Panc1 (cell line): Measurements from ENCODE around the gene SUFU. TPM values are rescaled to one million over a fixed set of nuclear protein-coding genes. Genes with fewer than 3 reads are reported as not detected.

ENCODE experiments used
- ATAC-seq: fragments of 200-7000 bp; cut with Tn5 transposase; 2 replicates; pipeline ENCODE4 v1.9.1; 2020; ENCODE audit warnings: mild to moderate bottlenecking, moderate library complexity
- BruUV-seq: library from RNA; stranded (reverse); fragments of 400-500 nt; replicated peaks from 2 replicates; lab custom pipeline; 2021; lab: Mats Ljungman, UMichigan
- CTCF ChIA-PET: fragments of 300-600 bp; sonication (Branson Sonifier 250); formaldehyde crosslinking; loops from one replicate; lab custom pipeline; 2022; ENCODE audit warnings: antibody characterized with exemption; lab: Charles Lee
- POLR2A ChIA-PET: fragments of 300-600 bp; sonication (Branson Sonifier 250); formaldehyde crosslinking; loops from one replicate; lab custom pipeline; 2022; ENCODE audit warnings: antibody characterized with exemption; lab: Charles Lee
- DNase-seq: peaks from one replicate; pipeline ENCODE4 v3.0.0-alpha.2; 2010; ENCODE audit warnings: low read depth, low spot score
- H3K27ac ChIP-seq: 2 replicates; pipeline ENCODE4 v1.5.1; 2011; ENCODE audit warnings: mild to moderate bottlenecking, low read length, inconsistent platforms
- H3K27me3 ChIP-seq: fragments of 200-500 bp; sonication (Bioruptor generic); 2 replicates; pipeline ENCODE4 v1.6.0; 2014; ENCODE audit warnings: low read length, inconsistent platforms; ENCODE audit not compliant: control insufficient read depth, insufficient read depth
- H3K36me3 ChIP-seq: fragments of 200-500 bp; sonication (Bioruptor generic); 2 replicates; pipeline ENCODE4 v1.5.1; 2014; ENCODE audit warnings: inconsistent platforms, mild to moderate bottlenecking, low read length, moderate library complexity; ENCODE audit not compliant: control insufficient read depth, insufficient read depth
- H3K4me1 ChIP-seq: 2 replicates; pipeline ENCODE4 v1.5.1; 2011; ENCODE audit warnings: inconsistent platforms, mild to moderate bottlenecking, low read length, moderate library complexity; ENCODE audit not compliant: control insufficient read depth, insufficient read depth
- H3K4me3 ChIP-seq, 2 experiments: 2 replicates each; pipeline ENCODE4 v1.5.1; 2011 to 2012; ENCODE audit warnings: low read depth in 2 of 2, low read length in 2 of 2, mild to moderate bottlenecking in 2 of 2, inconsistent platforms in 1 of 2, moderate library complexity in 1 of 2
- H3K9me3 ChIP-seq: fragments of 200-500 bp; sonication (Bioruptor generic); 2 replicates; pipeline ENCODE4 v1.5.1; 2014; ENCODE audit warnings: low read depth, mild to moderate bottlenecking, inconsistent platforms, low read length, moderate library complexity; ENCODE audit not compliant: control insufficient read depth, insufficient read depth
- POLR2AphosphoS5 ChIP-seq: IDR thresholded peaks from 2 replicates; pipeline ENCODE4 v1.6.1; 2012; ENCODE audit warnings: mild to moderate bottlenecking, low read depth, low read length, moderate library complexity
- SIN3A ChIP-seq: IDR thresholded peaks from 2 replicates; pipeline ENCODE4 v1.6.1; 2012; ENCODE audit warnings: low read depth, mild to moderate bottlenecking, low read length, moderate library complexity, borderline replicate concordance; ENCODE audit not compliant: insufficient read depth
- TCF7L2 ChIP-seq: IDR thresholded peaks from 2 replicates; pipeline ENCODE4 v1.6.1; 2011; ENCODE audit warnings: mild to moderate bottlenecking, low read depth, low read length, inconsistent platforms
- in situ Hi-C: cut with HindIII; loops from 2 replicates; pipeline ENCODE4 v1.10.0; 2016; ENCODE audit warnings: low sequenced_read_pairs, low pct_unique_long_range_greater_than_20kb
- intact Hi-C: fragments of 100-400 bp; cut with micrococcal nuclease; formaldehyde crosslinking; loops from one replicate; pipeline ENCODE4 v1.10.0; 2022; ENCODE audit not compliant: unreplicated experiment
- total RNA-seq: library from RNA; stranded (reverse); gene quantifications from one replicate; pipeline ENCODE4 v1.2.1, GENCODE V29; 2021; ENCODE audit not compliant: unreplicated experiment
- TF ChIP-seq, protein P1 (sequence below), 2 experiments: IDR thresholded peaks; 2 replicates each; pipeline ENCODE4 v1.6.1; 2011 to 2012; ENCODE audit warnings: low read depth in 2 of 2, control low read depth in 1 of 2, low read length in 1 of 2, mild to moderate bottlenecking in 1 of 2, moderate library complexity in 1 of 2; ENCODE audit not compliant: insufficient read depth in 1 of 2
- TF ChIP-seq, protein P2 (sequence below): fragments of 450-650 bp; IDR thresholded peaks from 2 replicates; pipeline ENCODE4 v1.5.1; 2017; ENCODE audit warnings: mild to moderate bottlenecking

The SUFU gene
- total RNA-seq, 1 experiment from 2014 or later, result 9.5 TPM

DNA sequence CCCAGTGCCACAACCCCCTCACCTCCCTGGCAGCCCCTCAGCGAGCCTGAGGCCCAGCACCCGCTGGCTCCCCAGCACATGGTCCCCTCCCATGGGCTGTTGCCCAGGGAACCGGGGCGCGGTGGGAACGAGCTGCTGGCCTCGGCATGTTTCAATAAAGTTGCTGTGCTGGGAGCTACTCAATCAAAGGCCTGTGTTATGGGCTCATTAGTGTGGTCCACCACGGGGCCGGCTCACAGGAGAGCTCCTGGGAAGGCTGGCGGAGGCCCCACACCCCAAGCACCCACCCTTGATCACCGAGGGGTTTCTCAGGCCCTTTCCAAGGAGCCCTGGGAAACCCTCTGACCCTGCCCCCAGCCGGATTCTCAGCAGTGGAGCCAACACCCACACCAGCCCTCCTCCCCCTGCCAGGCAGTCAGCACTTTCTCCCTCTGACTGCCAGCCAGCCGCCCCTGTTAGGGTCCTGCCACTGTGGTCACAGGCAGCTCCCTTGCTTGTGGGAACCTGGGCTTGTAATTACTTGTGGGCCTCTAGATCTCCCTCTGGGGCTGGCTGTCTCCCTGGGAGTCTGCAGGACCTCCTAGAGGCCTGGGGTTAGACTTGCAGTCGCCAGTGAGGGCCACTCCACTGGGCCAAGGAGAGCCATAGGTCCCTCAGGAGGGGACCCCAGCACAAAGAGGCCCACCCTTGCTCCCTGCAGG lies 115.7 kb downstream of the SUFU start:
- Histone ChIP-seq H3K4me3 (no peak overlapping the region), H3K27me3 (no peaks in the 10 kb centered on the region), H3K36me3 (no peaks in the 10 kb centered on the region), H3K27ac (no peak overlapping the region), H3K4me1 (peaks cover 7% of the 10 kb centered on the region), H3K9me3 (no peaks in the 10 kb centered on the region)
- POLR2A ChIA-PET, result interaction anchor here (0.6 kb wide), 2 partner anchors 135 to 294 kb away, joined by 3 to 4 read pairs; no protein-coding TSS in a partner anchor
- TF ChIP-seq TCF7L2 (no peak), SIN3A (no peak), POLR2AphosphoS5 (no peak)
- TF ChIP-seq, protein P1, sequence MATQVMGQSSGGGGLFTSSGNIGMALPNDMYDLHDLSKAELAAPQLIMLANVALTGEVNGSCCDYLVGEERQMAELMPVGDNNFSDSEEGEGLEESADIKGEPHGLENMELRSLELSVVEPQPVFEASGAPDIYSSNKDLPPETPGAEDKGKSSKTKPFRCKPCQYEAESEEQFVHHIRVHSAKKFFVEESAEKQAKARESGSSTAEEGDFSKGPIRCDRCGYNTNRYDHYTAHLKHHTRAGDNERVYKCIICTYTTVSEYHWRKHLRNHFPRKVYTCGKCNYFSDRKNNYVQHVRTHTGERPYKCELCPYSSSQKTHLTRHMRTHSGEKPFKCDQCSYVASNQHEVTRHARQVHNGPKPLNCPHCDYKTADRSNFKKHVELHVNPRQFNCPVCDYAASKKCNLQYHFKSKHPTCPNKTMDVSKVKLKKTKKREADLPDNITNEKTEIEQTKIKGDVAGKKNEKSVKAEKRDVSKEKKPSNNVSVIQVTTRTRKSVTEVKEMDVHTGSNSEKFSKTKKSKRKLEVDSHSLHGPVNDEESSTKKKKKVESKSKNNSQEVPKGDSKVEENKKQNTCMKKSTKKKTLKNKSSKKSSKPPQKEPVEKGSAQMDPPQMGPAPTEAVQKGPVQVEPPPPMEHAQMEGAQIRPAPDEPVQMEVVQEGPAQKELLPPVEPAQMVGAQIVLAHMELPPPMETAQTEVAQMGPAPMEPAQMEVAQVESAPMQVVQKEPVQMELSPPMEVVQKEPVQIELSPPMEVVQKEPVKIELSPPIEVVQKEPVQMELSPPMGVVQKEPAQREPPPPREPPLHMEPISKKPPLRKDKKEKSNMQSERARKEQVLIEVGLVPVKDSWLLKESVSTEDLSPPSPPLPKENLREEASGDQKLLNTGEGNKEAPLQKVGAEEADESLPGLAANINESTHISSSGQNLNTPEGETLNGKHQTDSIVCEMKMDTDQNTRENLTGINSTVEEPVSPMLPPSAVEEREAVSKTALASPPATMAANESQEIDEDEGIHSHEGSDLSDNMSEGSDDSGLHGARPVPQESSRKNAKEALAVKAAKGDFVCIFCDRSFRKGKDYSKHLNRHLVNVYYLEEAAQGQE (IDR thresholded peaks at IDR 0.05; ENCODE audit: insufficient read depth in 1 of 2, low read depth in 2 of 2, low read length in 1 of 2), result no peak
- TF ChIP-seq, protein P2, sequence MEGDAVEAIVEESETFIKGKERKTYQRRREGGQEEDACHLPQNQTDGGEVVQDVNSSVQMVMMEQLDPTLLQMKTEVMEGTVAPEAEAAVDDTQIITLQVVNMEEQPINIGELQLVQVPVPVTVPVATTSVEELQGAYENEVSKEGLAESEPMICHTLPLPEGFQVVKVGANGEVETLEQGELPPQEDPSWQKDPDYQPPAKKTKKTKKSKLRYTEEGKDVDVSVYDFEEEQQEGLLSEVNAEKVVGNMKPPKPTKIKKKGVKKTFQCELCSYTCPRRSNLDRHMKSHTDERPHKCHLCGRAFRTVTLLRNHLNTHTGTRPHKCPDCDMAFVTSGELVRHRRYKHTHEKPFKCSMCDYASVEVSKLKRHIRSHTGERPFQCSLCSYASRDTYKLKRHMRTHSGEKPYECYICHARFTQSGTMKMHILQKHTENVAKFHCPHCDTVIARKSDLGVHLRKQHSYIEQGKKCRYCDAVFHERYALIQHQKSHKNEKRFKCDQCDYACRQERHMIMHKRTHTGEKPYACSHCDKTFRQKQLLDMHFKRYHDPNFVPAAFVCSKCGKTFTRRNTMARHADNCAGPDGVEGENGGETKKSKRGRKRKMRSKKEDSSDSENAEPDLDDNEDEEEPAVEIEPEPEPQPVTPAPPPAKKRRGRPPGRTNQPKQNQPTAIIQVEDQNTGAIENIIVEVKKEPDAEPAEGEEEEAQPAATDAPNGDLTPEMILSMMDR, result no peak
- no peak for ATAC-seq
- in situ Hi-C loops (no loop called here), intact Hi-C loops (no loop called here)
- no TSS peak for BruUV-seq
- DNase-seq, result no peak
- CTCF ChIA-PET, result interaction anchor here (0.7 kb wide), 1 partner anchor 22 kb away, joined by 11 read pairs; no protein-coding TSS in a partner anchor

DNA sequence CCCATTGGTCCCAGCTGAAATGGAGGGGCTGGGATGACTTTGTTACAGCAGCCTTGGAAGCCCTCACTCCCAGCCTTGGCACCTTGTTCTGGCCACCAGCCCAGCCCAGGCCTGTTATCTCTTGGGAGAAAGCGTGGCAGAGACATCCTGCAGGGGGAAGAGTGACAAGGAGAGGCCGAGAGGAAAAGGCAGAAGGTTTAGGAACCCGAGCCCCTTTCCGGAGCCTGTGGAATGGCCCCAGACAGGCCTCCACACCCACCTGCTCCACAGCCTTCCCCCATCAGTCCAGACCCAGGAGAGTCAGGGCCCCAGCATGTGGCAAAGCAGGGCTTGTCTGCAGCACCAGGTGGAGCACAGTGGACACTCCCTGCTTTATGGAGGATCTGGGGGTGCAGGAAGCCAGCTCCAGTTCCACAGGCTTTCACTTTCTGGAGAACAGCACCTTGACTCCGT lies 116.4 kb downstream of the SUFU start:
- no peaks in the 10 kb centered on the region for H3K36me3 ChIP-seq
- H3K4me3 ChIP-seq, result no peak overlapping the region
- H3K4me1 ChIP-seq, result peaks cover 7% of the 10 kb centered on the region
- TF ChIP-seq SIN3A (no peak), POLR2AphosphoS5 (no peak), TCF7L2 (no peak)
- TF ChIP-seq, protein P2, result no peak
- TF ChIP-seq, protein P1 (IDR thresholded peaks at IDR 0.05; ENCODE audit: insufficient read depth in 1 of 2, low read depth in 2 of 2, low read length in 1 of 2), result no peak
- ChIA-PET CTCF (no interaction called here), POLR2A (no interaction called here)
- H3K27me3 ChIP-seq, result no peaks in the 10 kb centered on the region
- ATAC-seq (no peak; the same call in 1 of the 2 replicates), DNase-seq (no peak)
- no peaks in the 10 kb centered on the region for H3K9me3 ChIP-seq
- intact Hi-C loops, result no loop called here
- H3K27ac ChIP-seq, result no peak overlapping the region
- no TSS peak for BruUV-seq
- in situ Hi-C loops, result no loop called here
